GM10248 (cell line): ENCODE measurements around the gene TUBGCP3.

ENCODE experiments used
- CTCF ChIA-PET: fragments of 300-600 bp; sonication (Branson Sonifier 250); formaldehyde crosslinking; extraction: SDS; loops from one replicate; lab custom pipeline; 2021; ENCODE audit warnings: antibody characterized with exemption; lab: Yijun Ruan, JAX
- POLR2A ChIA-PET: fragments of 350-650 bp; sonication (Branson Sonifier 250); formaldehyde crosslinking; extraction: SDS; loops from one replicate; lab custom pipeline; 2020; ENCODE audit warnings: antibody characterized with exemption; lab: Yijun Ruan, JAX
- DNase-seq: peaks from one replicate; pipeline ENCODE4 v3.0.0; 2012; ENCODE audit errors: extremely low spot score
- TF ChIP-seq, protein P1 (sequence below): IDR thresholded peaks from 2 replicates; pipeline ENCODE4 v1.5.1; 2012; ENCODE audit warnings: mild to moderate bottlenecking, low read depth; ENCODE audit errors: extremely low read depth, missing control alignments, control extremely low read depth

The TUBGCP3 gene

GRCh38 chr13:112574416-112574815 lies 13.5 kb downstream of the TUBGCP3 start:
- CTCF ChIA-PET: interaction anchor here (0.8 to 4.3 kb wide), 4 partner anchors 9 to 300 kb away, joined by 3 to 24 read pairs (median 8); partner anchors contain the start of gene TUBGCP3
- no peak for DNase-seq
- POLR2A ChIA-PET: no interaction called here
- TF ChIP-seq, protein P1, sequence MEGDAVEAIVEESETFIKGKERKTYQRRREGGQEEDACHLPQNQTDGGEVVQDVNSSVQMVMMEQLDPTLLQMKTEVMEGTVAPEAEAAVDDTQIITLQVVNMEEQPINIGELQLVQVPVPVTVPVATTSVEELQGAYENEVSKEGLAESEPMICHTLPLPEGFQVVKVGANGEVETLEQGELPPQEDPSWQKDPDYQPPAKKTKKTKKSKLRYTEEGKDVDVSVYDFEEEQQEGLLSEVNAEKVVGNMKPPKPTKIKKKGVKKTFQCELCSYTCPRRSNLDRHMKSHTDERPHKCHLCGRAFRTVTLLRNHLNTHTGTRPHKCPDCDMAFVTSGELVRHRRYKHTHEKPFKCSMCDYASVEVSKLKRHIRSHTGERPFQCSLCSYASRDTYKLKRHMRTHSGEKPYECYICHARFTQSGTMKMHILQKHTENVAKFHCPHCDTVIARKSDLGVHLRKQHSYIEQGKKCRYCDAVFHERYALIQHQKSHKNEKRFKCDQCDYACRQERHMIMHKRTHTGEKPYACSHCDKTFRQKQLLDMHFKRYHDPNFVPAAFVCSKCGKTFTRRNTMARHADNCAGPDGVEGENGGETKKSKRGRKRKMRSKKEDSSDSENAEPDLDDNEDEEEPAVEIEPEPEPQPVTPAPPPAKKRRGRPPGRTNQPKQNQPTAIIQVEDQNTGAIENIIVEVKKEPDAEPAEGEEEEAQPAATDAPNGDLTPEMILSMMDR: no peak

GRCh38 chr13:112573710-112574109 lies 14.2 kb downstream of the TUBGCP3 start:
- ChIA-PET POLR2A (no interaction called here), CTCF (interaction anchor here (0.7 to 4.3 kb wide), 7 partner anchors 9 to 301 kb away, joined by 3 to 24 read pairs (median 5); partner anchors contain the start of gene TUBGCP3)
- DNase-seq: no peak
- TF ChIP-seq, protein P1: no peak

DNA sequence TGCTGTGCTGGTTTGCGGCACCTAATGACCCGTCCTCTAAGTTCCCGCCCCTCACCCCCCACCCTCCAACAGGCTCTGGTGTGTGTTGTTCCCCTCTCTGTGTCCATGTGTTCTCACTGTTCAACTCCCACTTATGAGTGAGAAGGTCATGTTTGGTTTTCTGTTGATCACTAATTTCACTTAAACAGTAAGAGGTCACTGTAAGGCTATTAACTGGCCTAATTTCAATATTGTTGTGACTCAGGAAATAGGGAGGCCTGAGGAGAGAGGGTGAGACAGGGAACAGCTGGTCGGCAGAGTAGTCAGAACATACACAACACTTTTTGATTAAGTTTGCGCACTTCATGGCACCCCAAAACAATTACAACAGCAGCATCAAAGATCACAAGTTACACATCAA lies 15.6 kb downstream of the TUBGCP3 start:
- ChIA-PET CTCF (interaction anchor here (1.6 to 4.3 kb wide), 2 partner anchors 13 to 17 kb away, joined by 3 to 24 read pairs; partner anchors contain the start of gene TUBGCP3), POLR2A (no interaction called here)
- DNase-seq: no peak
- TF ChIP-seq, protein P1: no peak

DNA sequence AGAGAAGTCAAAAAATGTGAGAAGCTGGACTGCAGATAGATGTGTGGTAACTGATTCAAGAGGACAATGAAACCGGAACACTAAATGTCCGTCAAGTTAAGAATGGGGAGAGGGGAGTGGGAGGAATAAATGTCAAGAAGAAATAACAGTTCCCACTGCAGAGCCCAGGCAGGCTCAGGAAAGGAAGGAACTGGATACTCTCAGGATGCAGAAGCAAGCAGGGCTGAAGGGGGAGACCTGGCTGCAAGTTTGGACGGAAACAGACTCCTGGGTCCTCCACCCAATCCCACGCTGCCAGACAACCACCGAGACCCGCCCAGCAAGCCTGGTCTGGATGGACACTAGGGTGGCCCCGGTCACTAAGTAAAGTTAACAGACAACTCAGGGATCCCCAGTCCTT lies 18.1 kb downstream of the TUBGCP3 start:
- no peak for DNase-seq
- POLR2A ChIA-PET: no interaction called here
- CTCF ChIA-PET: interaction anchor here (1.0 kb wide), 1 partner anchor 14 kb away, joined by 3 read pairs; no protein-coding TSS in a partner anchor
- TF ChIP-seq, protein P1: no peak

- ChIA-PET CTCF (interaction anchor here (1.9 kb wide), 1 partner anchor 14 kb away, joined by 5 read pairs; no protein-coding TSS in a partner anchor), POLR2A (no interaction called here)
- no peak for DNase-seq
- TF ChIP-seq, protein P1: no peak
These were observed 20.6 kb downstream of the TUBGCP3 start for GRCh38 chr13:112567161-112567862.

DNA sequence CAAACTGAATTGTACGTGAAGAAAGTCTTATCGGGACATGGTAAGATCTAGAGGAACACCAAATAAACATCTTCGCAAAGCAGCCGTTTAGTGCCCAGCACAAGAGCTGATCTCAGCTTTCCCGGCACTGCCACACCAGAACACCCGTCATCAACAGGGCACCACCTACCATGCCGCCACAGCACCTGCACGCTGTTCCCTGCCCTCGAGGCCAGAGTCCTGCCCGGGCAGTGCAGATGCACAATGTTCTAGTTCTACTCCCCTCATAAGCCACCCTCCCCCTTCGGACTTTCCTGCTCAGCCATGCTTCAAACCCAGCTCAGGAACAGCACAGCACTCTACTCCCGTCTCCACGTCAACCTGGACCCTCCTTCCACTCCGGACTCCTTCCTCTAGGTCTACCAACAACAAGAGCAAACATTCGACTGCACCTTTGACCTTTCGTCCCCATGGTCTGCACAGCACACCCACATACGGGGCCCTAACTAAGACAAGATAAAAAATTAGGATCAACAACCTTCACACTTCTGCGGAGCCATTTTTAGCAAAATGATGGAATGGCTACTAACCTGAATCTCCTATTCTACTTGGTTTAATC lies 25.1 kb downstream of the TUBGCP3 start:
- ChIA-PET POLR2A (no interaction called here), CTCF (interaction anchor here (0.8 kb wide), 1 partner anchor 8 kb away, joined by 3 read pairs; no protein-coding TSS in a partner anchor)
- no peak for DNase-seq
- TF ChIP-seq, protein P1: no peak
